OCI-LY7 (cell line): ENCODE measurements around the gene LMNTD2. TPM values are rescaled to one million over a fixed set of nuclear protein-coding genes. Genes with fewer than 3 reads are reported as not detected.
A peak's percentile ranks its signal among the peaks of the same experiment; 100 is the strongest.

Experiments used
- BruUV-seq: library from RNA; stranded (reverse); fragments of 400-500 nt; replicated peaks from 2 replicates; lab custom pipeline; 2021; lab: Mats Ljungman, UMichigan
- CTCF ChIA-PET: fragments of 300-600 bp; sonication (Branson Sonifier 250); formaldehyde crosslinking; loops from one replicate; lab custom pipeline; 2022; ENCODE audit warnings: antibody characterized with exemption; ENCODE audit not compliant: unreplicated experiment; lab: Charles Lee
- POLR2A ChIA-PET: fragments of 300-600 bp; sonication (Branson Sonifier 250); formaldehyde crosslinking; loops from one replicate; lab custom pipeline; 2022; ENCODE audit warnings: antibody characterized with exemption; lab: Charles Lee
- DNase-seq: peaks from one replicate; pipeline ENCODE4 v3.0.0-alpha.2; 2015; ENCODE audit warnings: low spot score
- H2AFZ ChIP-seq: fragments of 200-600 bp; sonication (generic), shearing (Covaris generic); 2 replicates; pipeline ENCODE4 v1.6.1; 2014; ENCODE audit warnings: mild to moderate bottlenecking, antibody characterized with exemption, low read length, moderate library complexity
- H3K27ac ChIP-seq: fragments of 200-600 bp; sonication (generic); 2 replicates; pipeline ENCODE4 v1.5.1; 2014; ENCODE audit warnings: mixed run types, low read depth, mild to moderate bottlenecking, moderate library complexity, low read length, inconsistent platforms; ENCODE audit not compliant: poor library complexity, severe bottlenecking
- H3K36me3 ChIP-seq: fragments of 200-600 bp; sonication (generic); 2 replicates; pipeline ENCODE4 v1.6.1; 2014; ENCODE audit warnings: mild to moderate bottlenecking, antibody characterized with exemption, low read length, moderate library complexity, mixed read lengths; ENCODE audit not compliant: insufficient read depth
- H3K4me1 ChIP-seq: fragments of 200-600 bp; sonication (generic); 2 replicates; pipeline ENCODE4 v1.5.1; 2014; ENCODE audit warnings: mild to moderate bottlenecking, low read length; ENCODE audit not compliant: insufficient read depth, poor library complexity, severe bottlenecking
- H3K4me2 ChIP-seq: fragments of 200-600 bp; sonication (generic); 2 replicates; pipeline ENCODE4 v1.6.1; 2014; ENCODE audit warnings: mild to moderate bottlenecking, low read length
- H3K4me3 ChIP-seq: fragments of 200-600 bp; sonication (generic); 2 replicates; pipeline ENCODE4 v1.5.1; 2014; ENCODE audit warnings: mild to moderate bottlenecking, low read depth, low read length; ENCODE audit not compliant: poor library complexity, severe bottlenecking
- H3K79me2 ChIP-seq: fragments of 200-600 bp; sonication (generic); 2 replicates; pipeline ENCODE4 v1.6.1; 2016; ENCODE audit warnings: low read depth, mild to moderate bottlenecking, low read length, moderate library complexity, mixed read lengths; ENCODE audit not compliant: insufficient read depth
- H3K9me2 ChIP-seq: fragments of 200-600 bp; sonication (generic); 2 replicates; pipeline ENCODE4 v1.6.1; 2016; ENCODE audit warnings: mild to moderate bottlenecking, low read length, mixed read lengths; ENCODE audit not compliant: insufficient read depth
- H3K9me3 ChIP-seq: fragments of 200-600 bp; sonication (generic); 2 replicates; pipeline ENCODE4 v1.6.1; 2014; ENCODE audit warnings: mild to moderate bottlenecking, mixed run types, low read length, mixed read lengths
- H4K20me1 ChIP-seq: fragments of 200-600 bp; sonication (generic); 2 replicates; pipeline ENCODE4 v1.6.1; 2014; ENCODE audit warnings: mild to moderate bottlenecking, antibody characterized with exemption, low read length, moderate library complexity, mixed read lengths; ENCODE audit not compliant: insufficient read depth
- CTCF ChIP-seq: fragments of 200-600 bp; sonication (generic); conservative IDR thresholded peaks from 2 replicates; pipeline ENCODE4 v1.5.1; 2014; ENCODE audit warnings: mild to moderate bottlenecking, antibody characterized with exemption, low read length, moderate library complexity, mixed read lengths
- EZH2phosphoT487 ChIP-seq: fragments of 200-600 bp; sonication (generic); IDR thresholded peaks from 2 replicates; pipeline ENCODE4 v1.6.1; 2018; ENCODE audit warnings: low read depth, borderline replicate concordance, mild to moderate bottlenecking, mixed run types, antibody characterized with exemption, low read length, moderate library complexity, mixed read lengths
- intact Hi-C: fragments of 100-400 bp; cut with micrococcal nuclease; formaldehyde crosslinking; loops from one replicate; pipeline ENCODE4 v1.10.0; 2022; ENCODE audit not compliant: unreplicated experiment
- total RNA-seq, 2 experiments: library from RNA; depleted of rRNA in 1 of 2; stranded (reverse); fragments of >200 nt in 1 of 2; shearing (Covaris generic) in 1 of 2; gene quantifications; 2 replicates each; pipeline ENCODE4 v1.2.3, GENCODE V29; 2014 to 2022

Gene LMNTD2
- total RNA-seq, 2 experiments from 2014 or later: 4.7 to 17.7 TPM

- H2AFZ ChIP-seq: no peak overlapping the region
- POLR2A ChIA-PET: interaction anchor here (1.0 kb wide), 1 partner anchor 33 kb away, joined by 4 read pairs; no protein-coding TSS in a partner anchor
- peaks cover 18% of the 10 kb centered on the region for H3K4me1 ChIP-seq
- no TSS peak for BruUV-seq
- no peak overlapping the region for H3K27ac ChIP-seq
- peak overlapping the region; percentile 84 for H3K4me3 ChIP-seq
- H3K4me2 ChIP-seq: peak overlapping the region; percentile 90
- CTCF ChIA-PET: no interaction called here
- H3K79me2 ChIP-seq: no peaks in the 10 kb centered on the region
- H3K9me3 ChIP-seq: no peaks in the 10 kb centered on the region
- intact Hi-C loops: loop anchor here (5.0 kb wide), 1 partner anchor 228 kb away; the partner anchor contains the start of gene SLC25A22
- TF ChIP-seq CTCF (no peak), EZH2phosphoT487 (no peak)
- no peak for DNase-seq
- no peaks in the 10 kb centered on the region for H4K20me1 ChIP-seq
- H3K9me2 ChIP-seq: no peaks in the 10 kb centered on the region
- H3K36me3 ChIP-seq: no peaks in the 10 kb centered on the region
Measured at GRCh38 chr11:569158-569885, 8.8 kb upstream of the LMNTD2 start.

- Histone ChIP-seq H3K4me2 (peak overlapping the region; percentile 94), H3K9me3 (no peaks in the 10 kb centered on the region), H3K4me1 (peaks cover 18% of the 10 kb centered on the region), H2AFZ (peak overlapping the region; percentile 68; the same call in 1 of the 2 replicates), H4K20me1 (no peaks in the 10 kb centered on the region), H3K79me2 (no peaks in the 10 kb centered on the region), H3K27ac (no peak overlapping the region), H3K9me2 (no peaks in the 10 kb centered on the region), H3K4me3 (peak overlapping the region; percentile 84), H3K36me3 (no peaks in the 10 kb centered on the region)
- CTCF ChIA-PET: no interaction called here
- intact Hi-C loops: loop anchor here (5.0 kb wide), 1 partner anchor 229 kb away; the partner anchor contains the start of gene SLC25A22
- TF ChIP-seq EZH2phosphoT487: no peak
- TF ChIP-seq CTCF: no peak
- POLR2A ChIA-PET: interaction anchor here (1.0 kb wide), 1 partner anchor 33 kb away, joined by 4 read pairs; no protein-coding TSS in a partner anchor
- BruUV-seq: no TSS peak
- peak; percentile 97 for DNase-seq
Measured at GRCh38 chr11:568306-569157, 8.0 kb upstream of the LMNTD2 start.
